ENCODE results near the gene UXT. TPM values are rescaled to one million over a fixed set of nuclear protein-coding genes. Genes with fewer than 3 reads are reported as not detected.

Gene UXT, protein sequence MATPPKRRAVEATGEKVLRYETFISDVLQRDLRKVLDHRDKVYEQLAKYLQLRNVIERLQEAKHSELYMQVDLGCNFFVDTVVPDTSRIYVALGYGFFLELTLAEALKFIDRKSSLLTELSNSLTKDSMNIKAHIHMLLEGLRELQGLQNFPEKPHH
- 125 TPM for polyA plus RNA-seq (2013, experiment 1 of 2)
- 128 TPM for polyA plus RNA-seq (2013, experiment 2 of 2)

DNA sequence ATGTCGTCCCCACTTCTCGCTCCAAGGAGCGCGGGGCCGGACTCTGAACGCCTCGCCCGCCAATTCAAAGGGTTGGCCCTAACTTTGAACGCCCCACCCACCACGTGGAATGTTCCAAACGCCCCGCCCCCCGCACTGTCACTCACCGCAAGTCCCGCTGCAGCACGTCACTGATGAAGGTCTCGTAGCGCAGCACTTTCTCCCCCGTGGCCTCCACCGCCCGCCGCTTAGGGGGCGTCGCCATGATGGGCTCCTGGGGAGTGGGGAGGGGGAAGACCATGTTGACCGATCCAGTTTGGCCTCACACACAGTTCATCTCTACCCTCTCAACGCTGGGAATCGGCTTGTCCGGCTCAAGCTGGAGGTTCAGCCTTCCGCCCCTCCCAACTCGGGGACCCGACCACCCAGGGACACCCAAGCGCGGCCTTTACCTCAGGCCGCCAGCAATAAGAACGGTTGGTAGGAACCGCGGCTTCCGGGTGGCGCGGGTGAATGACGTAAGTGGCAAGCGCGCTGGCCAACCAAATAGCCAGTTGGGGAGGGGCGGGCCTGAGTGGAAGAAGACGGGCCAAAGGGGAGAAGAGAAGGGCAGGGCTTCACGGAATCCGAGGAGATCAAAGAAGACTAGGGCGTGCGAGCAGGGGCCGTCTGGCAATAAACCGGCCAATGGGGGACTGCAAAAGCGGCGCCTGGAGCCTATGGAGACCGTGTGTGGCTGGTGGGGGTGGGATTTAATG lies at the start of gene UXT:
Gene UXT (minus strand): TSS at position 497 of the 737 bp plus-strand sequence. CDS start 253 bp downstream, at position 244.
- peak within 1 kb of the TSS; percentile 15 for H2BK120ac ChIP-seq (ENCODE audit: low read depth, low read length)
- WGBS, result under 1% methylated on average over 36 of the region's 54 CpGs

DNA sequence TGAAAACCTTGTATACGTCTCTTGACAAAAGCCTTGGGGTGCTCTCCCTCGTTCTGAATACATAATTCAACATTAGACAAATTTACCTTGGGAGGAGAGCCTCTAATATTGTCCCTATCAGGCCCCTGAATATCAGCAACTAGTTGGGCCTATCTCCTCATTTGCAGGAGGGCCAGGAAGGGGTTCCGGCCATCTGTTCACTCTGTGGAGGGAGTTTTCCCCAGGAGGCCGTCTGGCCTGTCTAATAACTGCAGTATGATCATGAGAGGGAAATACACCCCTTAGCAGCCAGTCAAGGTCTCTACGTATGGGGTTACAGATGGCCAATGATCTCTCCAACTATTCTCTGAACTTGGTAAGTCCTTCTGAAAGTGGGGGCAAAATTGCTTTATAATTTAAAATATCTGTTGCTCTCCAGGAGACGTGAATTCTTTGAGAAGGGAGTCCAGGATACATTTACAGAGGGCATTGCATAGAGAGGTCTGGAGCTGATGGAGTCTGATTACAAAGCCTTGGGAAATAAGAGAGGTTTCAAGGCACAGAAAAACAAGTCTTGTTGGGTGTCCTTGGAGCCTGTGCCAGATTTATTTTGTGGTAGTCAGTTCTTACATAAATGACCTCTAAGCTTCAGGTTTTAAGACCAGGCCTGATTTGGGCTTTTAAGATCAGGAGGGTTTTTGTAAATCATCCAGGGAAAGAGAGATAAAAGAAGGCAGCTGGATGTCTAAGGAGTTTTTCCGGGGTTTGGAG lies 48.2 kb upstream of the UXT start:
- Histone ChIP-seq H3K4me3 (ENCODE audit: insufficient read depth in 1 of 2, low read depth in 1 of 2, low read length in 2 of 2) (no peak overlapping the region), H3K4ac (ENCODE audit: low read depth in 1 of 2, low read length in 2 of 2) (no peak overlapping the region), H3K36me3 (ENCODE audit: control insufficient read depth in 1 of 2, insufficient read depth in 2 of 2, low read depth in 1 of 2, low read length in 2 of 2) (no peaks in the 10 kb centered on the region), H2BK15ac (ENCODE audit: low read depth, poor library complexity, severe bottlenecking) (no peak overlapping the region), H2BK12ac (ENCODE audit: low read length in 2 of 2) (no peak overlapping the region), H3K9ac (ENCODE audit: low read length) (peak overlapping the region; percentile 41), H3K27ac (ENCODE audit: low read length, poor library complexity, severe bottlenecking) (no peak overlapping the region), H3K4me1 (ENCODE audit: control insufficient read depth, insufficient read depth, low read depth, low read length) (no peaks in the 10 kb centered on the region), H3K14ac (ENCODE audit: low read length in 2 of 2) (no peak overlapping the region), H3K4me2 (ENCODE audit: low read length, poor library complexity, severe bottlenecking) (no peak overlapping the region), H3K27me3 (ENCODE audit: control insufficient read depth in 1 of 2, insufficient read depth in 1 of 2, low read length in 2 of 2) (peaks cover 4 to 23% of the 10 kb centered on the region in 2 experiments), H2BK120ac (ENCODE audit: low read depth, low read length) (no peak overlapping the region), H2BK5ac (ENCODE audit: low read depth, low read length, poor library complexity, severe bottlenecking) (no peak overlapping the region), H4K8ac (ENCODE audit: low read length) (no peak overlapping the region), H3K18ac (ENCODE audit: low read depth in 1 of 2, low read length in 2 of 2) (no peak overlapping the region), H2AFZ (ENCODE audit: low read depth, low read length) (no peak overlapping the region), H3K79me1 (replicated peaks; ENCODE audit: low read length, poor library complexity, severe bottlenecking) (no peaks in the 10 kb centered on the region), H3K9me3 (ENCODE audit: control insufficient read depth, low read length) (no peaks in the 10 kb centered on the region), H2AK5ac (ENCODE audit: low read length, severe bottlenecking) (no peak overlapping the region), H3K23ac (ENCODE audit: low read length in 2 of 2) (no peak overlapping the region), H4K91ac (ENCODE audit: low read length) (no peak overlapping the region)
- 63% methylated on average over 7 of the region's 7 CpGs for WGBS
- no peak for DNase-seq

More for the DNA sequence above, at the start of gene UXT:
- Histone ChIP-seq H3K9ac (ENCODE audit: low read length) (peak within 1 kb of the TSS; percentile 98), H2BK5ac (ENCODE audit: low read depth, low read length, poor library complexity, severe bottlenecking) (peak within 1 kb of the TSS; percentile 85), H2AK5ac (ENCODE audit: low read length, severe bottlenecking) (no peak within 1 kb of the TSS), H3K36me3 (ENCODE audit: control insufficient read depth in 1 of 2, insufficient read depth in 2 of 2, low read depth in 1 of 2, low read length in 2 of 2) (peaks cover 6 to 26% of the 10 kb centered on the region in 2 experiments), H3K4me3 (ENCODE audit: insufficient read depth in 1 of 2, low read depth in 1 of 2, low read length in 2 of 2) (peak within 1 kb of the TSS; percentile 63 to 79), H3K23ac (ENCODE audit: low read length in 2 of 2) (no peak within 1 kb of the TSS), H4K8ac (ENCODE audit: low read length) (peak within 1 kb of the TSS; percentile 91), H3K4ac (ENCODE audit: low read depth in 1 of 2, low read length in 2 of 2) (peak within 1 kb of the TSS in 1 of 2 experiments; percentile 87), H3K18ac (ENCODE audit: low read depth in 1 of 2, low read length in 2 of 2) (peak within 1 kb of the TSS; percentile 46 to 71), H2BK15ac (ENCODE audit: low read depth, poor library complexity, severe bottlenecking) (no peak within 1 kb of the TSS), H4K91ac (ENCODE audit: low read length) (no peak within 1 kb of the TSS), H3K4me2 (ENCODE audit: low read length, poor library complexity, severe bottlenecking) (peak within 1 kb of the TSS; percentile 21), H2AFZ (ENCODE audit: low read depth, low read length) (no peak within 1 kb of the TSS), H3K79me1 (replicated peaks; ENCODE audit: low read length, poor library complexity, severe bottlenecking) (peaks cover 3% of the 10 kb centered on the region), H2BK12ac (ENCODE audit: low read length in 2 of 2) (no peak within 1 kb of the TSS), H3K27ac (ENCODE audit: low read length, poor library complexity, severe bottlenecking) (peak within 1 kb of the TSS; percentile 88), H3K4me1 (ENCODE audit: control insufficient read depth, insufficient read depth, low read depth, low read length) (peaks cover 1% of the 10 kb centered on the region), H3K9me3 (ENCODE audit: control insufficient read depth, low read length) (no peaks in the 10 kb centered on the region), H3K14ac (ENCODE audit: low read length in 2 of 2) (no peak within 1 kb of the TSS), H3K27me3 (ENCODE audit: control insufficient read depth in 1 of 2, insufficient read depth in 1 of 2, low read length in 2 of 2) (peaks cover 0 to 5% of the 10 kb centered on the region in 2 experiments)
- DNase-seq, result peak; percentile 95

DNA sequence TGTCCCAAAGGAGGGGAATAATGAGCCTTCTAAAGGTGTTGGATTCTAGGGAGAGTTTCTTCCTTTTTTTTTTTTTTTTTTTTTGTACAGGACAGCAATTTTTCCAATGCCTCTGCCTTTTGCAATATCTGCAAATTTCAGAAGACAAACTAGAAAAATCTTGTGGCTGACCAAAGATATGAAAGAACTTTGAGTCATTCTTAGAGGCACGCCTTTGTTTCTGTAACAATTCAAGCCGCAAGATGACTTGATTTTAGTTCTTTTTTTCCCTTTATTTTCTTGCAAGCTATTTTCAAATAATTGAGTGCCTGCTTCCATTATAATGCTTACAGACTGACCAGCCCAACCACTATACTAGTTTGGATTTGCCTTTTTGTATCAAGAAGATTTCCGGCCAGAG lies 47.6 kb upstream of the UXT start:
- Histone ChIP-seq H3K23ac (ENCODE audit: low read length in 2 of 2) (no peak overlapping the region), H3K14ac (ENCODE audit: low read length in 2 of 2) (no peak overlapping the region), H3K27me3 (ENCODE audit: control insufficient read depth in 1 of 2, insufficient read depth in 1 of 2, low read length in 2 of 2) (peaks cover 4 to 23% of the 10 kb centered on the region in 2 experiments), H3K18ac (ENCODE audit: low read depth in 1 of 2, low read length in 2 of 2) (no peak overlapping the region), H2AK5ac (ENCODE audit: low read length, severe bottlenecking) (no peak overlapping the region), H3K4me1 (ENCODE audit: control insufficient read depth, insufficient read depth, low read depth, low read length) (no peaks in the 10 kb centered on the region), H4K8ac (ENCODE audit: low read length) (no peak overlapping the region), H4K91ac (ENCODE audit: low read length) (no peak overlapping the region), H2BK15ac (ENCODE audit: low read depth, poor library complexity, severe bottlenecking) (no peak overlapping the region), H3K4ac (ENCODE audit: low read depth in 1 of 2, low read length in 2 of 2) (no peak overlapping the region), H3K27ac (ENCODE audit: low read length, poor library complexity, severe bottlenecking) (no peak overlapping the region), H3K36me3 (ENCODE audit: control insufficient read depth in 1 of 2, insufficient read depth in 2 of 2, low read depth in 1 of 2, low read length in 2 of 2) (no peaks in the 10 kb centered on the region), H3K9ac (ENCODE audit: low read length) (peak overlapping the region; percentile 41), H3K9me3 (ENCODE audit: control insufficient read depth, low read length) (no peaks in the 10 kb centered on the region), H2AFZ (ENCODE audit: low read depth, low read length) (no peak overlapping the region), H3K4me2 (ENCODE audit: low read length, poor library complexity, severe bottlenecking) (no peak overlapping the region), H3K4me3 (ENCODE audit: insufficient read depth in 1 of 2, low read depth in 1 of 2, low read length in 2 of 2) (no peak overlapping the region), H2BK5ac (ENCODE audit: low read depth, low read length, poor library complexity, severe bottlenecking) (no peak overlapping the region), H2BK12ac (ENCODE audit: low read length in 2 of 2) (no peak overlapping the region), H2BK120ac (ENCODE audit: low read depth, low read length) (no peak overlapping the region), H3K79me1 (replicated peaks; ENCODE audit: low read length, poor library complexity, severe bottlenecking) (no peaks in the 10 kb centered on the region)
- WGBS, result 79% methylated on average over 2 of the region's 3 CpGs
- DNase-seq, result no peak

DNA sequence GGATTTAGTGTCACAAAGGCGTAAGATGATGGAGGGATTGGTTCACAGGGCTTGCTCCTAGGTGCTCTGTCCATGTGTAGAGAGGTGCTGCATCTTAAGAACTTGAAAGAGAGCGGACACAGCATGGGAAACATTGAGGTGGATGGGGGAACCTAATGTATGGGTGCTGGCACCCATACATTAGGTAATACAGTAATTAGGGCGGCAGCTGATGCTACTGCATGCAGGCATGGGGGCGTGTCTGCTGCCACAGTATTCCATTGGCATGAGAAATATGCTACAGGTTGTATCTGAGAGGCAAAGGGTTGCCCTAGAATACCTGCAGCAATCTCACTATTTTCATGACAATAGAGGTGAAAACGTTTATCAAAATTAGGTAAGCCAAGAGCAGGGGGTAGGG lies 45.8 kb upstream of the UXT start:
- Histone ChIP-seq H3K4ac (ENCODE audit: low read depth in 1 of 2, low read length in 2 of 2) (no peak overlapping the region), H3K36me3 (ENCODE audit: control insufficient read depth in 1 of 2, insufficient read depth in 2 of 2, low read depth in 1 of 2, low read length in 2 of 2) (no peaks in the 10 kb centered on the region), H2BK15ac (ENCODE audit: low read depth, poor library complexity, severe bottlenecking) (no peak overlapping the region), H3K27me3 (ENCODE audit: control insufficient read depth in 1 of 2, insufficient read depth in 1 of 2, low read length in 2 of 2) (peaks cover 4 to 21% of the 10 kb centered on the region in 2 experiments), H2BK120ac (ENCODE audit: low read depth, low read length) (no peak overlapping the region), H2BK5ac (ENCODE audit: low read depth, low read length, poor library complexity, severe bottlenecking) (no peak overlapping the region), H3K4me1 (ENCODE audit: control insufficient read depth, insufficient read depth, low read depth, low read length) (no peaks in the 10 kb centered on the region), H3K4me2 (ENCODE audit: low read length, poor library complexity, severe bottlenecking) (no peak overlapping the region), H3K9ac (ENCODE audit: low read length) (no peak overlapping the region), H2AK5ac (ENCODE audit: low read length, severe bottlenecking) (no peak overlapping the region), H2AFZ (ENCODE audit: low read depth, low read length) (no peak overlapping the region), H3K14ac (ENCODE audit: low read length in 2 of 2) (no peak overlapping the region), H3K23ac (ENCODE audit: low read length in 2 of 2) (no peak overlapping the region), H3K18ac (ENCODE audit: low read depth in 1 of 2, low read length in 2 of 2) (no peak overlapping the region), H3K79me1 (replicated peaks; ENCODE audit: low read length, poor library complexity, severe bottlenecking) (no peaks in the 10 kb centered on the region), H4K8ac (ENCODE audit: low read length) (no peak overlapping the region), H4K91ac (ENCODE audit: low read length) (no peak overlapping the region), H3K27ac (ENCODE audit: low read length, poor library complexity, severe bottlenecking) (no peak overlapping the region), H3K9me3 (ENCODE audit: control insufficient read depth, low read length) (no peaks in the 10 kb centered on the region), H2BK12ac (ENCODE audit: low read length in 2 of 2) (no peak overlapping the region), H3K4me3 (ENCODE audit: insufficient read depth in 1 of 2, low read depth in 1 of 2, low read length in 2 of 2) (no peak overlapping the region)
- WGBS, result 75% methylated on average over 5 of the region's 5 CpGs
- no peak for DNase-seq

All from mesenchymal stem cell (in vitro differentiated cells and primary cell).